ENCODE data around the gene GRIK4.

GRCh38 chr11:120546312-120547205 lies 35.0 kb downstream of the GRIK4 start:
- TF ChIP-seq CTCF (IDR thresholded peaks at IDR 0.05) (no peak), POLR2A (IDR thresholded peaks at IDR 0.05) (peak in 1 of 2 donors; percentile 68)
